Pancreas (tissue), 10 donors: Measurements from ENCODE around the gene MGAM2. TPM values are rescaled to one million over a fixed set of nuclear protein-coding genes. Genes with fewer than 3 reads are reported as not detected.
"Not testable (repeated sequence)": the region's sequence is repeated elsewhere in the genome, so short reads cannot be mapped to it uniquely, and the experiment has no call there.

Experiments
- ATAC-seq, 4 donors: fragments of 200-7000 bp; cut with Tn5 transposase; one replicate each; pipeline versions ENCODE4 v1.8.0 to v1.9.1; 2020; ENCODE audit warnings: mild to moderate bottlenecking in 4 of 4, moderate library complexity in 4 of 4
- DNase-seq, 6 donors: peaks; one replicate each; pipeline ENCODE4 v3.0.0-alpha.2; 2020
- FAIRE-seq: peaks from 2 replicates; lab custom pipeline; 2012; peaks lifted over from hg19 to GRCh38; lab: Jason Lieb, UNC
- H3K27ac ChIP-seq, 4 donors: fragments of 200-600 bp; sonication (generic); 1 replicate in 3 of 4; 2 replicates in 1 of 4; pipeline versions ENCODE4 v1.5.0 to v1.8.0; 2020
- H3K27me3 ChIP-seq, 4 donors: fragments of 200-600 bp; one replicate each; pipeline ENCODE4 v1.8.0; 2021
- H3K36me3 ChIP-seq, 3 donors: fragments of 200-600 bp; sonication (generic) in 1 of 3; one replicate each; pipeline versions ENCODE4 v1.5.0 to v1.8.0; 2020 to 2021
- H3K4me1 ChIP-seq, 3 donors: fragments of 200-600 bp; one replicate each; pipeline ENCODE4 v1.8.0; 2021
- H3K4me3 ChIP-seq, 4 donors: fragments of 200-600 bp; sonication (generic) in 2 of 4; one replicate each; pipeline versions ENCODE4 v1.5.0 to v1.8.0; 2020 to 2021
- H3K9me3 ChIP-seq, 4 donors: fragments of 200-600 bp; one replicate each; pipeline ENCODE4 v1.8.0; 2021
- CTCF ChIP-seq, 4 donors: fragments of 200-600 bp; sonication (generic) in 3 of 4; IDR thresholded peaks; one replicate each; pipeline versions ENCODE4 v1.5.0 to v1.8.0; 2021; ENCODE audit warnings: antibody characterized with exemption in 4 of 4
- WGBS, 2 donors: extraction: QIAGEN DNeasy Blood & Tissue Kit; methylation state at CpG; one replicate each; pipeline ENCODE4 v1.1.7; 2013; 5-methylcytosine and 5-hydroxymethylcytosine counted together
- intact Hi-C, 3 donors: fragments of 100-400 bp; cut with DNase I; formaldehyde crosslinking; loops; one replicate each; pipeline versions ENCODE4 v1.11.1 to v1.14.2; 2022
- polyA plus RNA-seq, 2 donors: library from polyadenylated mRNA; stranded (reverse); fragments of 200-250 nt; gene quantifications; one replicate each; pipeline ENCODE4 v1.2.3, GENCODE V29; 2013
- total RNA-seq, 6 donors: library from RNA; stranded (reverse); fragmentation: NEBNext Ultra II Directional in 4 of 6; extraction: Animal tissue kit (Norgen Biotek cat#: 25700) in 4 of 6; gene quantifications; one replicate each; pipeline versions ENCODE4 v1.2.1 to v1.2.4, GENCODE V29; 2021 to 2023
- donor health status: healthy with polysubstance abuse.
- donor health status: DM: no; HTN: no; CAD: no; lungs with moderate emphysema.
- donor health status: DM: no; HTN: no; CAD: no.
- donor health status: control.
- donor health status: control.
- donor health status: Bipolar disorder and iron deficiency.
- donor health status: DM: yes; HTN: yes; CAD: no.
- donor health status: DM: no; HTN: no; CAD: no.
- donor health status: DM: no; HTN: no; CAD: no.
- donor health status: DM: yes; HTN: yes; CAD: no.

The MGAM2 gene
- total and polyA plus RNA-seq, 8 donors: 1.3 to 28.3 (median 9.5) TPM

- no peaks in the 10 kb centered on the region for H3K36me3 ChIP-seq
- DNase-seq (no peak), FAIRE-seq (no peak), ATAC-seq (no peak)
- no peaks in the 10 kb centered on the region for H3K4me1 ChIP-seq
- H3K9me3 ChIP-seq: no peaks in the 10 kb centered on the region
- 74 to 82% methylated on average over 5 of the region's 5 CpGs for WGBS, 2 donors
- TF ChIP-seq CTCF (IDR thresholded peaks at IDR 0.05): no peak
- no peak overlapping the region for H3K27ac ChIP-seq
- H3K27me3 ChIP-seq: no peaks in the 10 kb centered on the region
- intact Hi-C loops: no loop called here
- H3K4me3 ChIP-seq: no peak overlapping the region
These were observed 13.9 kb upstream of the MGAM2 start for GRCh38 chr7:142097571-142097970.

GRCh38 chr7:142098004-142098403, 13.5 kb upstream of the MGAM2 start:
- intact Hi-C loops: no loop called here
- H3K36me3 ChIP-seq: no peaks in the 10 kb centered on the region
- no peak for TF ChIP-seq CTCF (IDR thresholded peaks at IDR 0.05)

GRCh38 chr7:142099347-142099746, 12.2 kb upstream of the MGAM2 start:
- intact Hi-C loops, FAIRE-seq: not testable (repeated sequence)

More at GRCh38 chr7:142098004-142098403, 13.5 kb upstream of the MGAM2 start:
- Histone ChIP-seq H3K9me3 (no peaks in the 10 kb centered on the region), H3K27ac (no peak overlapping the region), H3K4me1 (no peaks in the 10 kb centered on the region), H3K4me3 (no peak overlapping the region), H3K27me3 (no peaks in the 10 kb centered on the region)
- DNase-seq (no peak), FAIRE-seq (no peak), ATAC-seq (no peak)
- 44 to 46% methylated on average over 2 of the region's 2 CpGs for WGBS, 2 donors

GRCh38 chr7:142100634-142101033, 10.9 kb upstream of the MGAM2 start:
- WGBS, 2 donors: 80 to 92% methylated on average over 1 of the region's 1 CpG
- Histone ChIP-seq H3K36me3 (no peaks in the 10 kb centered on the region), H3K4me1 (no peaks in the 10 kb centered on the region), H3K27ac (no peak overlapping the region), H3K4me3 (no peak overlapping the region), H3K9me3 (no peaks in the 10 kb centered on the region), H3K27me3 (no peaks in the 10 kb centered on the region)
- intact Hi-C loops: no loop called here
- DNase-seq: no peak
- no peak for FAIRE-seq
- TF ChIP-seq CTCF (IDR thresholded peaks at IDR 0.05): no peak
- no peak for ATAC-seq

More at GRCh38 chr7:142099347-142099746, 12.2 kb upstream of the MGAM2 start:
- not testable (repeated sequence) for H3K27me3 ChIP-seq, ATAC-seq, H3K36me3 ChIP-seq, H3K9me3 ChIP-seq, H3K4me3 ChIP-seq, H3K27ac ChIP-seq, H3K4me1 ChIP-seq, DNase-seq
- WGBS, 2 donors: 50 to 57% methylated on average over 1 of the region's 1 CpG

- H3K9me3 ChIP-seq, DNase-seq, H3K4me1 ChIP-seq, intact Hi-C loops, H3K4me3 ChIP-seq, ATAC-seq, FAIRE-seq, H3K36me3 ChIP-seq, H3K27ac ChIP-seq, H3K27me3 ChIP-seq: not testable (repeated sequence)
- WGBS, 2 donors: 87 to 88% methylated on average over 6 of the region's 6 CpGs
These were observed 9.7 kb upstream of the MGAM2 start for GRCh38 chr7:142101794-142102193.
